Retinal pigment epithelial cell (primary cell): ENCODE results near the gene TXNIP.

ENCODE experiments used
- DNase-seq: peaks from one replicate; pipeline ENCODE4 v3.0.0-alpha.2; 2010; ENCODE audit warnings: low read depth
- H3K4me3 ChIP-seq: 2 replicates; pipeline ENCODE4 v1.5.1; 2011; ENCODE audit warnings: mild to moderate bottlenecking, low read length, control low read depth, moderate library complexity
- CTCF ChIP-seq: conservative IDR thresholded peaks from 2 replicates; pipeline ENCODE4 v1.5.1; 2011; ENCODE audit warnings: low read depth, low read length, control low read depth, inconsistent platforms

TXNIP gene

GRCh38 chr1:145995148-145995881 is 1.1 kb downstream of the TXNIP start:
- TF ChIP-seq CTCF, result no peak
- peak overlapping the region; percentile 98 for H3K4me3 ChIP-seq
- DNase-seq, result no peak

GRCh38 chr1:145994391-145995120 is 1.8 kb downstream of the TXNIP start:
- TF ChIP-seq CTCF, result no peak
- no peak for DNase-seq

GRCh38 chr1:145993618-145994390 is 2.6 kb downstream of the TXNIP start:
- H3K4me3 ChIP-seq, result peak overlapping the region; percentile 98
- no peak for DNase-seq
- TF ChIP-seq CTCF, result no peak

More at GRCh38 chr1:145994391-145995120, 1.8 kb downstream of the TXNIP start:
- peak overlapping the region; percentile 98 for H3K4me3 ChIP-seq

- no peak for TF ChIP-seq CTCF
- H3K4me3 ChIP-seq, result peak overlapping the region; percentile 98
- DNase-seq, result no peak
Observed at GRCh38 chr1:145992958-145993617, 3.3 kb downstream of the TXNIP start.

- DNase-seq, result no peak
- no peak overlapping the region for H3K4me3 ChIP-seq
Observed at GRCh38 chr1:145992502-145992936, 3.9 kb downstream of the TXNIP start.

More at GRCh38 chr1:145992502-145992936, 3.9 kb downstream of the TXNIP start:
- TF ChIP-seq CTCF, result no peak
